Endodermal cell (in vitro differentiated cells): ENCODE data around the gene SNAP29. TPM values are rescaled to one million over a fixed set of nuclear protein-coding genes. Genes with fewer than 3 reads are reported as not detected.
"Not testable (repeated sequence)": the region's sequence is repeated elsewhere in the genome, so short reads cannot be mapped to it uniquely, and the experiment has no call there.

Experiments
- DNase-seq: peaks from one replicate; pipeline ENCODE4 v3.0.0-alpha.2; 2017
- H3K27ac ChIP-seq: 2 replicates; pipeline ENCODE4 v1.5.1; 2013; ENCODE audit warnings: mild to moderate bottlenecking, low read depth, low read length, moderate library complexity
- H3K27me3 ChIP-seq: 2 replicates; pipeline ENCODE4 v1.6.1; 2013; ENCODE audit warnings: mild to moderate bottlenecking, low read length, moderate library complexity; ENCODE audit not compliant: insufficient read depth, control insufficient read depth, poor library complexity, severe bottlenecking
- H3K36me3 ChIP-seq: 2 replicates; pipeline ENCODE4 v1.7.0; 2013; ENCODE audit warnings: mild to moderate bottlenecking, low read length, moderate library complexity; ENCODE audit not compliant: control insufficient read depth, insufficient read depth
- H3K4me1 ChIP-seq: one replicate; pipeline ENCODE4 v1.7.0; 2013; ENCODE audit warnings: low read length; ENCODE audit not compliant: control insufficient read depth, insufficient read depth
- H3K4me3 ChIP-seq: 2 replicates; pipeline ENCODE4 v1.5.1; 2013; ENCODE audit warnings: mild to moderate bottlenecking, low read length, moderate library complexity
- H3K9ac ChIP-seq: 2 replicates; pipeline ENCODE4 v1.6.1; 2013; ENCODE audit warnings: mild to moderate bottlenecking, low read length, moderate library complexity; ENCODE audit not compliant: poor library complexity, severe bottlenecking; ENCODE audit errors: extremely low read depth
- H3K9me3 ChIP-seq: 2 replicates; pipeline ENCODE4 v1.6.1; 2013; ENCODE audit warnings: mild to moderate bottlenecking, low read length, moderate library complexity; ENCODE audit not compliant: control insufficient read depth
- H3K27ac Mint-ChIP-seq: 2 replicates; pipeline ENCODE4 v1.8.0; 2020; ENCODE audit warnings: mixed read lengths
- H3K27me3 Mint-ChIP-seq: 2 replicates; pipeline ENCODE4 v1.8.0; 2021; ENCODE audit warnings: mild to moderate bottlenecking, mixed read lengths; ENCODE audit not compliant: insufficient read depth
- H3K36me3 Mint-ChIP-seq: 2 replicates; pipeline ENCODE4 v1.8.0; 2020; ENCODE audit warnings: low read depth, mixed read lengths
- H3K4me1 Mint-ChIP-seq: 2 replicates; pipeline ENCODE4 v1.8.0; 2020; ENCODE audit warnings: mixed read lengths
- H3K4me3 Mint-ChIP-seq: 2 replicates; pipeline ENCODE4 v1.8.0; 2020; ENCODE audit warnings: mild to moderate bottlenecking, moderate library complexity, mixed read lengths
- H3K9me3 Mint-ChIP-seq: 2 replicates; pipeline ENCODE4 v1.8.0; 2020; ENCODE audit warnings: mild to moderate bottlenecking, mixed read lengths
- CTCF ChIP-seq: fragments of 200-600 bp; sonication (generic); conservative IDR thresholded peaks from 2 replicates; pipeline ENCODE4 v1.5.0; 2021; ENCODE audit warnings: antibody characterized with exemption, mild to moderate bottlenecking
- WGBS, 2 experiments: methylation state at CpG; one replicate each; pipeline versions ENCODE4 v1.1.5 to v1.1.7; 2013; ENCODE audit warnings: missing lambda C conversion rate in 2 of 2, mixed read lengths in 1 of 2; ENCODE audit not compliant: insufficient coverage in 1 of 2, insufficient read length in 1 of 2; 5-methylcytosine and 5-hydroxymethylcytosine counted together
- total RNA-seq, 2 donors: library from RNA; stranded (reverse); fragmentation: NEBNext Ultra II Directional in 1 of 2; extraction: Animal tissue kit (Norgen Biotek cat#: 25700) in 1 of 2; gene quantifications; 2 replicates in 1 of 2; 3 replicates in 1 of 2; pipeline ENCODE4 v1.2.1, GENCODE V29; 2021

Gene SNAP29
- total RNA-seq, 2 donors from 2014 or later = 16.5 to 21.8 TPM

- Mint-ChIP-seq H3K4me1 (peaks cover 23% of the 10 kb centered on the region), H3K9me3 (no peaks in the 10 kb centered on the region), H3K27ac (no peak overlapping the region), H3K4me3 (no peak overlapping the region), H3K36me3 (peaks cover 24% of the 10 kb centered on the region), H3K27me3 (no peaks in the 10 kb centered on the region)
- H3K27me3 ChIP-seq = no peaks in the 10 kb centered on the region
- no peak for TF ChIP-seq CTCF
- no peak overlapping the region for H3K9ac ChIP-seq
- H3K4me1 ChIP-seq = peaks cover 5% of the 10 kb centered on the region
- no peak overlapping the region for H3K4me3 ChIP-seq
- no peak for DNase-seq
- 90 to 98% methylated on average over 5 to 6 of the region's 6 CpGs for WGBS, 2 experiments
- H3K36me3 ChIP-seq = peaks cover 14% of the 10 kb centered on the region
- H3K9me3 ChIP-seq = no peaks in the 10 kb centered on the region
- no peak overlapping the region for H3K27ac ChIP-seq
These were observed 30.4 kb downstream of the SNAP29 start for GRCh38 chr22:20889025-20889704.

GRCh38 chr22:20889904-20890540, 31.2 kb downstream of the SNAP29 start:
- no peaks in the 10 kb centered on the region for H3K27me3 Mint-ChIP-seq
- H3K4me1 Mint-ChIP-seq = peaks cover 19% of the 10 kb centered on the region
- WGBS, 2 experiments = 90 to 96% methylated on average over 11 to 13 of the region's 13 CpGs
- H3K9me3 ChIP-seq = no peaks in the 10 kb centered on the region
- no peak overlapping the region for H3K9ac ChIP-seq
- peaks cover 20% of the 10 kb centered on the region for H3K36me3 Mint-ChIP-seq
- no peaks in the 10 kb centered on the region for H3K27me3 ChIP-seq
- H3K9me3 Mint-ChIP-seq = no peaks in the 10 kb centered on the region
- H3K4me3 ChIP-seq = no peak overlapping the region
- H3K4me1 ChIP-seq = peaks cover 3% of the 10 kb centered on the region
- TF ChIP-seq CTCF = no peak
- no peak overlapping the region for H3K27ac ChIP-seq
- peak overlapping the region; percentile 3 for H3K27ac Mint-ChIP-seq
- H3K4me3 Mint-ChIP-seq = no peak overlapping the region
- no peak for DNase-seq
- peaks cover 14% of the 10 kb centered on the region for H3K36me3 ChIP-seq

DNA sequence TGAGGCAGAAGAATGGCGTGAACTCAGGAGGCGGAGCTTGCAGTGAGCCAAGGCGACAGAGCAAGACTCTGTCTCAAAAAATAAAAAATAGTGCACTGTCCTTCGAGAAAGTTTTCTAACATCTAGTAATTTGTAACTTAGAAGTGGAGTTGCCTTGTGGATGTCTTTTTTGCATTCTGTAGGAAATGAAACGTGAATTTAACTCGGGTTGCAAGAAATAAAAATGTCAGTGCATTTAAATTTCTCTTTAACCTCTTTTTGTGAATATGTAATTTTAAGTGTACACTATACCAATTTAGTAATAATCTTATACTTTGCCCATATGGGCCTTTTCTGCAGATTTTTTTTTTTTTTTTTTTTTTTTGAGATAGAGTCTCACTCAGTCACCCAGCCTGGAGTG, 32.2 kb downstream of the SNAP29 start:
- H3K36me3 ChIP-seq = peaks cover 14% of the 10 kb centered on the region
- Mint-ChIP-seq H3K4me1 (peaks cover 11% of the 10 kb centered on the region), H3K36me3 (peaks cover 18% of the 10 kb centered on the region), H3K9me3 (no peaks in the 10 kb centered on the region), H3K27me3 (no peaks in the 10 kb centered on the region), H3K27ac (no peak overlapping the region), H3K4me3 (no peak overlapping the region)
- H3K9me3 ChIP-seq = no peaks in the 10 kb centered on the region
- no peak overlapping the region for H3K27ac ChIP-seq
- H3K4me3 ChIP-seq = no peak overlapping the region
- no peaks in the 10 kb centered on the region for H3K4me1 ChIP-seq
- no peak for TF ChIP-seq CTCF
- 94 to 95% methylated on average over 4 of the region's 6 CpGs for whole genome bisulfite sequencing, 2 experiments
- DNase-seq = no peak
- no peak overlapping the region for H3K9ac ChIP-seq
- no peaks in the 10 kb centered on the region for H3K27me3 ChIP-seq

DNA sequence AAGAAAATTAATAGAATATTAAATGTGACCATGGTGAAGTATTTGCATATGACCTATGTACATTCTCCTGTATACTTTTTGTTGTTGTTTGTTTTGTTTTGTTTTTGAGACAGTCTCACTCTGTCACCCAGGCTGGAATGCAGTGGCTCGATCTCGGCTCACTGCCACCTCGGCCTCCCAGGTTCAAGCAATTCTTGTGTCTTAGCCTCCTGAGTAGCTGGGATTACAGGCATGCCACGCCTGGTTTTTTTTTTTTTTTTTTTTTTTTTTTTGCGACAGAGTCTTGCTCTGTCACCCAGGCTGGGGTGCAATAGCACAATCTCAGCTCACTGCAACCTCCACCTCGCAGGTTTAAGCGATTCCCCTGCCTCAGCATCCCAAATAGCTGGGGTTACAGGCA, 38.9 kb downstream of the SNAP29 start:
- not testable (repeated sequence) for H3K27me3 ChIP-seq, H3K4me1 Mint-ChIP-seq, H3K36me3 ChIP-seq, H3K4me3 ChIP-seq, H3K27ac ChIP-seq, H3K9me3 ChIP-seq, H3K36me3 Mint-ChIP-seq, H3K27me3 Mint-ChIP-seq, H3K9ac ChIP-seq, H3K4me3 Mint-ChIP-seq, H3K27ac Mint-ChIP-seq, H3K9me3 Mint-ChIP-seq, H3K4me1 ChIP-seq, DNase-seq
- 89% methylated on average over 6 of the region's 7 CpGs; no CpG with 5 or more reads in 1 of the 2 experiments for WGBS, 2 experiments
